ENCODE data around the gene ARRDC2. TPM values are rescaled to one million over a fixed set of nuclear protein-coding genes. Genes with fewer than 3 reads are reported as not detected.

The ARRDC2 gene
- total RNA-seq (2022), result 14.1 and 18.8 TPM in 2 replicates
- percentile 52 among the genes with signal in this experiment for Bru-seq, nascent RNA
- percentile 59 among the genes with signal in this experiment for BruChase-seq, experiment 1, labeled RNA remaining after a 6-hour chase
- BruChase-seq, experiment 2, labeled RNA remaining after a 2-hour chase, result percentile 52 among the genes with signal in this experiment
- long read RNA-seq, transcript ARRDC2-202 (8 exons, 2,528 nt), result major isoform, 22 of 43 reads
- long read RNA-seq, transcript ARRDC2-201 (8 exons, 2,503 nt), result minor isoform, 7 of 43 reads
- long read RNA-seq, partial matches to known transcripts, result 7 of 43 reads
- long read RNA-seq, other reads (novel, unspliced or antisense), result 5 of 43 reads

GRCh38 chr19:18007917-18008673 lies at the start of gene ARRDC2:
Gene ARRDC2, plus strand, starts transcription at chr19:18008170. Its CDS starts 141 bp downstream, at chr19:18008311.
- intact Hi-C loops (cut with micrococcal nuclease), result loop anchor here (1.0 to 10.0 kb wide), 3 partner anchors 50 to 244 kb away; partner anchors contain the start of gene PIK3R2
- Mint-ChIP-seq H3K4me3 (ENCODE audit: unreplicated experiment) (peak within 1 kb of the TSS; percentile 70), H3K27me3 (ENCODE audit: insufficient read depth, unreplicated experiment) (no peaks in the 10 kb centered on the region), H3K27ac (ENCODE audit: low read depth, unreplicated experiment) (peak within 1 kb of the TSS; percentile 23), H3K4me1 (ENCODE audit: insufficient read depth, unreplicated experiment) (peaks cover 16% of the 10 kb centered on the region), H3K9me3 (ENCODE audit: unreplicated experiment) (no peaks in the 10 kb centered on the region), H3K36me3 (ENCODE audit: insufficient read depth, unreplicated experiment) (peaks cover 58% of the 10 kb centered on the region)
- ChIA-PET CTCF (interaction anchor here (0.6 to 5.7 kb wide), 17 partner anchors 10 to 328 kb away, joined by 3 to 103 read pairs (median 5); partner anchors contain the start of gene RPL18A), POLR2A (interaction anchor here (0.6 to 1.7 kb wide), 4 partner anchors 51 to 81 kb away, joined by 4 to 5 read pairs (median 4); partner anchors contain the start of gene CCDC124)
- no peak for TF ChIP-seq CTCF (IDR thresholded peaks at IDR 0.05; ENCODE audit: unreplicated experiment)
- DNase-seq (ENCODE audit: unreplicated experiment), result peak; percentile 81
- no TSS peak for BruUV-seq (replicated peaks)

- no peaks in the 10 kb centered on the region for H3K9me3 Mint-ChIP-seq (ENCODE audit: unreplicated experiment)
- no peak for TF ChIP-seq CTCF (IDR thresholded peaks at IDR 0.05; ENCODE audit: unreplicated experiment)
- no peak overlapping the region for H3K4me3 Mint-ChIP-seq (ENCODE audit: unreplicated experiment)
- intact Hi-C loops (cut with micrococcal nuclease), result no loop called here
- ChIA-PET POLR2A (interaction anchor here (1.7 kb wide), 1 partner anchor 11 kb away, joined by 3 read pairs; no protein-coding TSS in a partner anchor), CTCF (interaction anchor here (0.5 to 1.1 kb wide), 2 partner anchors 18 to 54 kb away, joined by 3 read pairs; no protein-coding TSS in a partner anchor)
- H3K27me3 Mint-ChIP-seq (ENCODE audit: insufficient read depth, unreplicated experiment), result peaks cover 60% of the 10 kb centered on the region
- BruUV-seq (replicated peaks), result no TSS peak
- no peaks in the 10 kb centered on the region for H3K36me3 Mint-ChIP-seq (ENCODE audit: insufficient read depth, unreplicated experiment)
- H3K4me1 Mint-ChIP-seq (ENCODE audit: insufficient read depth, unreplicated experiment), result no peaks in the 10 kb centered on the region
- no peak overlapping the region for H3K27ac Mint-ChIP-seq (ENCODE audit: low read depth, unreplicated experiment)
- DNase-seq (ENCODE audit: unreplicated experiment), result no peak
Observed at GRCh38 chr19:17963936-17964691, 43.9 kb upstream of the ARRDC2 start.

- intact Hi-C loops (cut with micrococcal nuclease), result no loop called here
- TF ChIP-seq CTCF (IDR thresholded peaks at IDR 0.05; ENCODE audit: unreplicated experiment), result no peak
- Mint-ChIP-seq H3K4me3 (ENCODE audit: unreplicated experiment) (no peak overlapping the region), H3K36me3 (ENCODE audit: insufficient read depth, unreplicated experiment) (no peaks in the 10 kb centered on the region), H3K4me1 (ENCODE audit: insufficient read depth, unreplicated experiment) (no peaks in the 10 kb centered on the region), H3K9me3 (ENCODE audit: unreplicated experiment) (no peaks in the 10 kb centered on the region), H3K27me3 (ENCODE audit: insufficient read depth, unreplicated experiment) (peaks cover 60% of the 10 kb centered on the region), H3K27ac (ENCODE audit: low read depth, unreplicated experiment) (no peak overlapping the region)
- ChIA-PET CTCF (interaction anchor here (1.3 kb wide), 1 partner anchor 27 kb away, joined by 4 read pairs; no protein-coding TSS in a partner anchor), POLR2A (interaction anchor here (0.6 to 1.7 kb wide), 3 partner anchors 10 to 56 kb away, joined by 3 to 7 read pairs (median 3); no protein-coding TSS in a partner anchor)
- no TSS peak for BruUV-seq (replicated peaks)
- DNase-seq (ENCODE audit: unreplicated experiment), result no peak
Observed at GRCh38 chr19:17965370-17966128, 42.4 kb upstream of the ARRDC2 start.

All from MCF 10A (cell line).